Nephron (organoid): Measurements from ENCODE around the gene HPS3.
"Not testable (repeated sequence)": the region's sequence is repeated elsewhere in the genome, so short reads cannot be mapped to it uniquely, and the experiment has no call there.

Experiments used
- H3K27ac Mint-ChIP-seq, 3 experiments: 2 replicates each; pipeline ENCODE4 v1.8.0; 2020; ENCODE audit warnings: mixed read lengths in 3 of 3, mild to moderate bottlenecking in 2 of 3, moderate library complexity in 1 of 3
- H3K27me3 Mint-ChIP-seq: 2 replicates; pipeline ENCODE4 v1.8.0; 2021; ENCODE audit warnings: low read depth, mild to moderate bottlenecking, moderate library complexity, mixed read lengths
- H3K36me3 Mint-ChIP-seq: 2 replicates; pipeline ENCODE4 v1.8.0; 2020; ENCODE audit warnings: low read depth, mixed read lengths
- H3K4me1 Mint-ChIP-seq: 2 replicates; pipeline ENCODE4 v1.8.0; 2020; ENCODE audit warnings: mixed read lengths
- H3K4me3 Mint-ChIP-seq, 3 experiments: 2 replicates each; pipeline ENCODE4 v1.8.0; 2020; ENCODE audit warnings: mild to moderate bottlenecking in 3 of 3, mixed read lengths in 3 of 3, moderate library complexity in 2 of 3
- H3K9me3 Mint-ChIP-seq: 2 replicates; pipeline ENCODE4 v1.8.0; 2020; ENCODE audit warnings: mixed read lengths
- TF ChIP-seq, protein P1 (sequence below), 3 experiments: fragments of 200-600 bp; sonication (generic); IDR thresholded peaks; one replicate each; pipeline ENCODE4 v1.5.0; 2021; ENCODE audit warnings: antibody characterized with exemption in 3 of 3; ENCODE audit not compliant: unreplicated experiment in 3 of 3

HPS3 gene

GRCh38 chr3:149091983-149092382 is 37.5 kb upstream of the HPS3 start:
- Mint-ChIP-seq H3K4me3 (no peak overlapping the region), H3K36me3 (no peaks in the 10 kb centered on the region), H3K27me3 (no peaks in the 10 kb centered on the region), H3K27ac (no peak overlapping the region), H3K9me3 (peaks cover 1% of the 10 kb centered on the region), H3K4me1 (no peaks in the 10 kb centered on the region)
- TF ChIP-seq, protein P1, sequence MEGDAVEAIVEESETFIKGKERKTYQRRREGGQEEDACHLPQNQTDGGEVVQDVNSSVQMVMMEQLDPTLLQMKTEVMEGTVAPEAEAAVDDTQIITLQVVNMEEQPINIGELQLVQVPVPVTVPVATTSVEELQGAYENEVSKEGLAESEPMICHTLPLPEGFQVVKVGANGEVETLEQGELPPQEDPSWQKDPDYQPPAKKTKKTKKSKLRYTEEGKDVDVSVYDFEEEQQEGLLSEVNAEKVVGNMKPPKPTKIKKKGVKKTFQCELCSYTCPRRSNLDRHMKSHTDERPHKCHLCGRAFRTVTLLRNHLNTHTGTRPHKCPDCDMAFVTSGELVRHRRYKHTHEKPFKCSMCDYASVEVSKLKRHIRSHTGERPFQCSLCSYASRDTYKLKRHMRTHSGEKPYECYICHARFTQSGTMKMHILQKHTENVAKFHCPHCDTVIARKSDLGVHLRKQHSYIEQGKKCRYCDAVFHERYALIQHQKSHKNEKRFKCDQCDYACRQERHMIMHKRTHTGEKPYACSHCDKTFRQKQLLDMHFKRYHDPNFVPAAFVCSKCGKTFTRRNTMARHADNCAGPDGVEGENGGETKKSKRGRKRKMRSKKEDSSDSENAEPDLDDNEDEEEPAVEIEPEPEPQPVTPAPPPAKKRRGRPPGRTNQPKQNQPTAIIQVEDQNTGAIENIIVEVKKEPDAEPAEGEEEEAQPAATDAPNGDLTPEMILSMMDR (IDR thresholded peaks at IDR 0.05; ENCODE audit: unreplicated experiment in 3 of 3), result no peak

- no peak overlapping the region for H3K27ac Mint-ChIP-seq
Observed at GRCh38 chr3:149095487-149095886, 34.0 kb upstream of the HPS3 start.

GRCh38 chr3:149097987-149098386 is 31.5 kb upstream of the HPS3 start:
- not testable (repeated sequence) for H3K4me3 Mint-ChIP-seq, H3K9me3 Mint-ChIP-seq, H3K27ac Mint-ChIP-seq, H3K36me3 Mint-ChIP-seq, H3K27me3 Mint-ChIP-seq, H3K4me1 Mint-ChIP-seq

More at GRCh38 chr3:149095487-149095886, 34.0 kb upstream of the HPS3 start:
- H3K27me3 Mint-ChIP-seq, result no peaks in the 10 kb centered on the region
- no peaks in the 10 kb centered on the region for H3K36me3 Mint-ChIP-seq
- H3K9me3 Mint-ChIP-seq, result peaks cover 4% of the 10 kb centered on the region
- no peak overlapping the region for H3K4me3 Mint-ChIP-seq
- H3K4me1 Mint-ChIP-seq, result no peaks in the 10 kb centered on the region
- TF ChIP-seq, protein P1 (IDR thresholded peaks at IDR 0.05; ENCODE audit: unreplicated experiment in 3 of 3), result no peak

DNA sequence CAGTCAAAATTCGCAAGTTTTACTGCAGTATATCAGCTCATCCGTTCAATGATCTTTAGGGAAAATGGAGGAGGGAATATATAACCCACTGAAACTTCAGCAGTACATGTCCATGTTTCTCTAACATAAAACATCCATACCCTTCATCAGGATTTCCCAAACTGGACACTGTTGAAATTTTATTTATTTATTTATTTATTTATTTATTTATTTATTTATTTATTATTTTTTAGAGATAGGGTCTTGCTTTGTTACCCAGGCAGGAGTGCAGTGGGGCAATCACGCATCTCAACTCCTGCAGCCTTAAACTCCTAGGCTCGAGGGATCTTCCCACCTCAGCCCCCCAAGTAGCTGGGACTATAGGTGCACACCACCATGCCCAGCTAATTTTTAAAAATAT is 28.3 kb upstream of the HPS3 start:
- Mint-ChIP-seq H3K27me3 (no peaks in the 10 kb centered on the region), H3K4me3 (no peak overlapping the region), H3K4me1 (no peaks in the 10 kb centered on the region), H3K27ac (no peak overlapping the region), H3K36me3 (no peaks in the 10 kb centered on the region), H3K9me3 (peaks cover 12% of the 10 kb centered on the region)
- TF ChIP-seq, protein P1 (IDR thresholded peaks at IDR 0.05; ENCODE audit: unreplicated experiment in 3 of 3), result no peak

DNA sequence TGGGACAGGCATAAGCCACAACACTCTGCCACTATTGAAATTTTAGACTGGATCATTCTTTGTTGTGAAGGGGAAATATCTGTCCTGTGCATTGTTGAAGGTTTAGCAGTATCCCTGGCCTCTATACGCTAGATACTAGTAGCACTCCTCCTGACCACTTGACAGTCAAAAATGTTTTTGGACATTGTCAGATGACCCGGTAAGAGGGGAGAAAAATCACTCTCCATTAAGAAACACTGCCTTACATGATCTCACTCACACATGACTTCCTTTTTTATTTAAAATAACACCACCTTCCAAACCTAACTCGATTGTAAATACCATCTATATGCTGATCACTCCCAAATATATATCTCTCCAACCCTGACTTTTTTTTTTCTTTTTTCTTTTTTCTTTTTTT is 27.8 kb upstream of the HPS3 start:
- Mint-ChIP-seq H3K4me1 (no peaks in the 10 kb centered on the region), H3K27me3 (no peaks in the 10 kb centered on the region), H3K4me3 (no peak overlapping the region), H3K36me3 (no peaks in the 10 kb centered on the region), H3K27ac (no peak overlapping the region), H3K9me3 (peaks cover 17% of the 10 kb centered on the region)
- TF ChIP-seq, protein P1 (IDR thresholded peaks at IDR 0.05; ENCODE audit: unreplicated experiment in 3 of 3), result no peak

DNA sequence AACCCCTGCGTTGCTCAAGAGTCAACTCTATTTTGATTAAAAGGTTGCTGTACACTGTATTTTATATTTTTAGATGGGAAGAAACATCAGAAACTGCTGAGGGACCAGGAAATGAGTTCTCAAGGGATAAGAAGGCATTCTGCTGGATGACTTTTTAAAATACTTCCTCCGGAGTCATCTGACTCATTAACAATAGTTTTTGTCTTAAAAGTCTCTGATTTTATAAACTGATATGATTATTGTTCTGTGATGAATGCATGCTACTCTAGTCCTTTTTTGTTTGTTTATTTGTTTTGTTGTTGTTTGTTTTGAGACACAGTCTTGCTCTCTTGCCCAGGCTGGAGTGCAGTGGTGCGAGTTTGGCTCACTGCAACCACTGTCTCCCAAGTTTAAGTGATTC is 25.0 kb upstream of the HPS3 start:
- TF ChIP-seq, protein P1 (IDR thresholded peaks at IDR 0.05; ENCODE audit: unreplicated experiment in 3 of 3), result no peak
- Mint-ChIP-seq H3K27me3 (no peaks in the 10 kb centered on the region), H3K4me3 (no peak overlapping the region), H3K27ac (no peak overlapping the region), H3K36me3 (no peaks in the 10 kb centered on the region), H3K4me1 (no peaks in the 10 kb centered on the region), H3K9me3 (peaks cover 13% of the 10 kb centered on the region)
